IMR-90 (cell line): ENCODE measurements around the gene ZNF750. TPM values are rescaled to one million over a fixed set of nuclear protein-coding genes. Genes with fewer than 3 reads are reported as not detected.

Source experiments
- ATAC-seq: fragments of 200-7000 bp; cut with Tn5 transposase; 2 replicates; pipeline ENCODE4 v1.9.1; 2020; ENCODE audit warnings: low read depth, mild to moderate bottlenecking, moderate library complexity
- BruUV-seq: library from RNA; stranded (reverse); fragments of 400-500 nt; replicated peaks from 2 replicates; lab custom pipeline; 2021; lab: Mats Ljungman, UMichigan
- CTCF ChIA-PET: fragments of 300-600 bp; formaldehyde crosslinking; extraction: SDS; loops from one replicate; lab custom pipeline; 2021; ENCODE audit warnings: antibody characterized with exemption; lab: Yijun Ruan, JAX
- POLR2A ChIA-PET: fragments of 300-600 bp; sonication (Branson Sonifier 250); formaldehyde crosslinking; loops from one replicate; lab custom pipeline; 2022; ENCODE audit warnings: antibody characterized with exemption; ENCODE audit not compliant: unreplicated experiment; lab: Charles Lee
- DNase-seq: peaks from one replicate; pipeline ENCODE4 v3.0.0; 2013
- H2AFZ ChIP-seq: replicated peaks from 2 replicates; pipeline ENCODE3; 2013; ENCODE audit warnings: low read length, mild to moderate bottlenecking; ENCODE audit not compliant: poor library complexity
- H2AK5ac ChIP-seq: 2 replicates; pipeline ENCODE4 v1.6.1; 2013; ENCODE audit warnings: low read depth, low read length, inconsistent platforms
- H2AK9ac ChIP-seq: replicated peaks from 2 replicates; pipeline ENCODE3; 2013; ENCODE audit warnings: mild to moderate bottlenecking, low read depth, low read length, moderate library complexity; ENCODE audit not compliant: poor library complexity
- H2BK120ac ChIP-seq: 2 replicates; pipeline ENCODE4 v1.6.1; 2013; ENCODE audit warnings: low read depth, low read length, inconsistent platforms
- H2BK15ac ChIP-seq: 3 replicates; pipeline ENCODE4 v1.6.1; 2013; ENCODE audit warnings: low read depth, low read length, inconsistent platforms
- H2BK20ac ChIP-seq: 2 replicates; pipeline ENCODE4 v1.6.1; 2013; ENCODE audit warnings: low read depth, mild to moderate bottlenecking, inconsistent platforms, low read length, moderate library complexity
- H2BK5ac ChIP-seq: 2 replicates; pipeline ENCODE4 v1.6.1; 2013; ENCODE audit warnings: mild to moderate bottlenecking, low read depth, low read length, inconsistent platforms; ENCODE audit not compliant: poor library complexity, severe bottlenecking
- H3K14ac ChIP-seq: replicated peaks from 2 replicates; pipeline ENCODE4 v1.6.1; 2013; ENCODE audit warnings: low read depth, low read length, inconsistent platforms
- H3K18ac ChIP-seq: 2 replicates; pipeline ENCODE4 v1.6.1; 2013; ENCODE audit warnings: low read depth, low read length, control low read depth
- H3K23ac ChIP-seq: 2 replicates; pipeline ENCODE4 v1.6.1; 2013; ENCODE audit warnings: low read depth, low read length, inconsistent platforms
- H3K27ac ChIP-seq: 2 replicates; pipeline ENCODE4 v1.5.1; 2013; ENCODE audit warnings: mild to moderate bottlenecking, control low read depth, low read length; ENCODE audit not compliant: insufficient read depth
- H3K27me3 ChIP-seq: 2 replicates; pipeline ENCODE4 v1.6.1; 2013; ENCODE audit warnings: low read length; ENCODE audit not compliant: control insufficient read depth, insufficient read depth
- H3K36me3 ChIP-seq: 2 replicates; pipeline ENCODE4 v1.6.1; 2013; ENCODE audit warnings: low read length, mixed read lengths; ENCODE audit not compliant: control insufficient read depth, insufficient read depth
- H3K4ac ChIP-seq: 2 replicates; pipeline ENCODE4 v1.6.1; 2013; ENCODE audit warnings: low read depth, low read length, inconsistent platforms
- H3K4me1 ChIP-seq: 2 replicates; pipeline ENCODE4 v1.6.1; 2013; ENCODE audit warnings: low read length, mixed read lengths; ENCODE audit not compliant: control insufficient read depth, insufficient read depth
- H3K4me2 ChIP-seq: 2 replicates; pipeline ENCODE4 v1.6.1; 2013; ENCODE audit warnings: low read depth, mild to moderate bottlenecking, control low read depth, low read length, moderate library complexity
- H3K4me3 ChIP-seq: 2 replicates; pipeline ENCODE4 v1.5.1; 2013; ENCODE audit warnings: low read depth, mild to moderate bottlenecking, control low read depth, low read length, moderate library complexity; ENCODE audit not compliant: insufficient read depth
- H3K56ac ChIP-seq: 2 replicates; pipeline ENCODE4 v1.6.1; 2013; ENCODE audit warnings: low read length, inconsistent platforms; ENCODE audit not compliant: insufficient read depth; ENCODE audit errors: extremely low read depth
- H3K79me1 ChIP-seq, 2 experiments: 2 replicates each; pipeline ENCODE4 v1.6.1; 2013; ENCODE audit warnings: low read length in 2 of 2, inconsistent platforms in 1 of 2, low read depth in 1 of 2
- H3K9ac ChIP-seq: 2 replicates; pipeline ENCODE4 v1.6.1; 2013; ENCODE audit warnings: low read depth, low read length, control low read depth
- H3K9me1 ChIP-seq: 2 replicates; pipeline ENCODE4 v1.6.1; 2013; ENCODE audit warnings: low read length, inconsistent platforms; ENCODE audit not compliant: insufficient read depth
- H3K9me3 ChIP-seq: 2 replicates; pipeline ENCODE4 v1.6.1; 2013; ENCODE audit warnings: low read length; ENCODE audit not compliant: control insufficient read depth, insufficient read depth
- H4K20me1 ChIP-seq: 2 replicates; pipeline ENCODE4 v1.6.1; 2013; ENCODE audit warnings: low read length, inconsistent platforms; ENCODE audit not compliant: insufficient read depth
- H4K5ac ChIP-seq: 2 replicates; pipeline ENCODE4 v1.6.1; 2013; ENCODE audit warnings: mild to moderate bottlenecking, low read depth, low read length, control low read depth
- H4K8ac ChIP-seq, 2 experiments: 2 replicates each; pipeline ENCODE4 v1.6.1; 2013; ENCODE audit warnings: low read depth in 2 of 2, low read length in 2 of 2, control low read depth in 1 of 2, inconsistent platforms in 1 of 2
- H4K91ac ChIP-seq: 2 replicates; pipeline ENCODE4 v1.6.1; 2013; ENCODE audit warnings: low read depth, low read length, inconsistent platforms; ENCODE audit not compliant: insufficient read depth
- CEBPB ChIP-seq: IDR thresholded peaks from 2 replicates; pipeline ENCODE4 v1.6.1; 2012; ENCODE audit warnings: low read depth, low read length, improper control_type of control experiment
- RAD21 ChIP-seq: IDR thresholded peaks from 2 replicates; pipeline ENCODE4 v1.6.1; 2012; ENCODE audit warnings: low read length, improper control_type of control experiment
- RFX5 ChIP-seq: IDR thresholded peaks from 2 replicates; pipeline ENCODE4 v1.8.0; 2012; ENCODE audit warnings: low read depth, mild to moderate bottlenecking, low read length, moderate library complexity
- USF2 ChIP-seq: fragments of 150-350 bp; IDR thresholded peaks from 2 replicates; pipeline ENCODE4 v1.6.1; 2017; ENCODE audit warnings: mild to moderate bottlenecking, antibody characterized with exemption, low read length, low read depth
- WGBS, 2 experiments: methylation state at CpG; one replicate each; pipeline versions ENCODE4 v1.1.5 to v1.1.7; 2013; ENCODE audit warnings: missing lambda C conversion rate in 2 of 2; ENCODE audit not compliant: insufficient read length in 1 of 2; ENCODE audit errors: extremely low coverage in 2 of 2; 5-methylcytosine and 5-hydroxymethylcytosine counted together
- dilution Hi-C: fragments of 300-500 bp; cut with HindIII; formaldehyde crosslinking; loops from one replicate; pipeline ENCODE4 v1.14.3; 2018; ENCODE audit warnings: low sequenced_read_pairs; ENCODE audit not compliant: unreplicated experiment
- in situ Hi-C: fragments of 300-500 bp; cut with MboI; formaldehyde crosslinking; loops from 3 replicates; pipeline ENCODE4 v1.14.3; 2019; ENCODE audit warnings: low sequenced_read_pairs, inconsistent platforms, mixed read lengths
- intact Hi-C: fragments of 100-400 bp; cut with micrococcal nuclease; formaldehyde crosslinking; loops from 2 replicates; pipeline ENCODE4 v1.10.0; 2022
- polyA plus RNA-seq, 3 experiments: library from polyadenylated mRNA; depleted of rRNA; stranded (reverse); fragments of >200 nt; gene quantifications; 2 replicates each; pipeline ENCODE4 v1.2.3, GENCODE V29; 2012; ENCODE audit warnings: low replicate concordance in 1 of 3
- total RNA-seq: library from RNA; depleted of rRNA; stranded (reverse); fragments of >200 nt; gene quantifications from 2 replicates; pipeline ENCODE4 v1.2.3, GENCODE V29; 2012

ZNF750 gene
- total and polyA plus RNA-seq, 2 of the 4 experiments (the other 2 are of a cell fraction), result not detected

- TF ChIP-seq RAD21 (no peak), RFX5 (no peak)
These were observed 49.0 kb upstream of the ZNF750 start (continued) for GRCh38 chr17:82888583-82889495.

- BruUV-seq, result no TSS peak
- intact Hi-C loops (no loop called here), in situ Hi-C loops (no loop called here), dilution Hi-C loops (no loop called here)
- ATAC-seq (no peak), DNase-seq (peak; percentile 46)
- TF ChIP-seq CEBPB (peak; percentile 83), USF2 (no peak)
- Histone ChIP-seq H2AFZ (no peak overlapping the region), H3K27me3 (no peaks in the 10 kb centered on the region), H2BK5ac (peak overlapping the region; percentile 12), H3K36me3 (peaks cover 7% of the 10 kb centered on the region; the same call in 1 of the 2 replicates), H3K27ac (no peak overlapping the region), H3K9ac (no peak overlapping the region), H3K23ac (peak overlapping the region; percentile 16; the same call in 1 of the 2 replicates), H2BK20ac (no peak overlapping the region), H2BK120ac (no peak overlapping the region), H3K56ac (no peak overlapping the region), H4K5ac (no peak overlapping the region), H3K9me1 (peaks cover 10% of the 10 kb centered on the region), H3K4me1 (peaks cover 10% of the 10 kb centered on the region), H3K79me1 (peaks cover 7 to 32% of the 10 kb centered on the region in 2 experiments; a peak in 2 of 4 replicates), H2BK15ac (no peak overlapping the region), H4K91ac (no peak overlapping the region), H4K20me1 (no peaks in the 10 kb centered on the region; the same call in 1 of the 2 replicates), H3K9me3 (no peaks in the 10 kb centered on the region), H3K4me2 (no peak overlapping the region), H4K8ac (no peak overlapping the region), H3K4me3 (no peak overlapping the region), H3K14ac (no peak overlapping the region), H2AK5ac (0 out of 2 replicates have a peak overlapping the region, but pooled peaks have one; percentile 11), H3K18ac (no peak overlapping the region), H3K4ac (peak overlapping the region; percentile 32), H2AK9ac (peak overlapping the region; percentile 52)
- ChIA-PET CTCF (interaction anchor here (0.6 kb wide), 1 partner anchor 10 kb away, joined by 3 read pairs; no protein-coding TSS in a partner anchor), POLR2A (no interaction called here)
- 97% methylated on average over 18 of the region's 27 CpGs; no CpG with 5 or more reads in 1 of the 2 experiments for WGBS, 2 experiments
These were observed 47.7 kb upstream of the ZNF750 start for GRCh38 chr17:82887255-82888164.
